Endothelial cell of umbilical vein (primary cell): ENCODE results near the gene DLD. TPM values are rescaled to one million over a fixed set of nuclear protein-coding genes. Genes with fewer than 3 reads are reported as not detected.

Experiments used
- BruUV-seq: library from RNA; stranded (reverse); fragments of 400-500 nt; replicated peaks from 2 replicates; lab custom pipeline; 2021; lab: Mats Ljungman, UMichigan
- CTCF ChIA-PET: fragments of 300-600, 350-600 bp; sonication (Branson Sonifier 250); formaldehyde crosslinking; loops from one replicate; lab custom pipeline; 2021; ENCODE audit warnings: antibody characterized with exemption, inconsistent platforms; lab: Charles Lee
- POLR2A ChIA-PET: fragments of 300-600, 350-600 bp; sonication (Branson Sonifier 250); formaldehyde crosslinking; loops from one replicate; lab custom pipeline; 2021; ENCODE audit warnings: antibody characterized with exemption, inconsistent platforms; lab: Charles Lee
- DNase-seq: peaks from one replicate; pipeline ENCODE4 v3.0.0-alpha.2; 2011; ENCODE audit warnings: low read depth, low spot score
- FAIRE-seq: peaks from 2 replicates; lab custom pipeline; 2011; peaks lifted over from hg19 to GRCh38; lab: Jason Lieb, UNC
- H2AFZ ChIP-seq: 2 replicates; pipeline ENCODE4 v1.6.0; 2012; ENCODE audit warnings: low read depth, low read length, control low read depth, inconsistent platforms
- H3K27ac ChIP-seq: 2 replicates; pipeline ENCODE4 v1.5.1; 2011; ENCODE audit warnings: low read depth, mild to moderate bottlenecking, control low read depth, low read length, moderate library complexity; ENCODE audit not compliant: insufficient read depth
- H3K27me3 ChIP-seq, 2 experiments: 2 replicates each; pipeline versions ENCODE4 v1.6.0 to v1.6.1; 2011; ENCODE audit warnings: low read length in 2 of 2, mixed read lengths in 1 of 2; ENCODE audit not compliant: control insufficient read depth in 2 of 2, insufficient read depth in 2 of 2
- H3K36me3 ChIP-seq, 2 experiments: 2 replicates in 1 of 2; 3 replicates in 1 of 2; pipeline ENCODE4 v1.5.1; 2011; ENCODE audit warnings: low read length in 2 of 2, mild to moderate bottlenecking in 1 of 2, moderate library complexity in 1 of 2; ENCODE audit not compliant: control insufficient read depth in 2 of 2, insufficient read depth in 2 of 2; ENCODE audit errors: extremely low read depth in 1 of 2
- H3K4me1 ChIP-seq: 3 replicates; pipeline ENCODE4 v1.5.1; 2011; ENCODE audit warnings: mild to moderate bottlenecking, low read length; ENCODE audit not compliant: control insufficient read depth, insufficient read depth; ENCODE audit errors: extremely low read depth
- H3K4me2 ChIP-seq: 2 replicates; pipeline ENCODE4 v1.6.1; 2011; ENCODE audit warnings: low read length, control low read depth, mixed read lengths; ENCODE audit not compliant: insufficient read depth
- H3K4me3 ChIP-seq, 3 experiments: fragments of 200-600 bp in 1 of 3; sonication (generic), shearing (Covaris generic) in 1 of 3; replicated peaks in 1 of 3; 2 replicates each; pipeline ENCODE4 v1.5.1; 2011 to 2016; ENCODE audit warnings: control low read depth in 3 of 3, low read length in 3 of 3, mild to moderate bottlenecking in 2 of 3, inconsistent platforms in 1 of 3, low read depth in 1 of 3, moderate library complexity in 1 of 3; ENCODE audit not compliant: insufficient read depth in 1 of 3
- H3K79me2 ChIP-seq: 2 replicates; pipeline ENCODE4 v1.6.0; 2012; ENCODE audit warnings: low read length, inconsistent platforms; ENCODE audit not compliant: control insufficient read depth, insufficient read depth
- H3K9ac ChIP-seq: replicated peaks from 2 replicates; pipeline ENCODE3; 2011; ENCODE audit warnings: low read length, control low read depth; ENCODE audit not compliant: insufficient read depth; ENCODE audit errors: extremely low read depth
- H3K9me1 ChIP-seq: replicated peaks from 3 replicates; pipeline ENCODE4 v1.6.0; 2011; ENCODE audit warnings: mild to moderate bottlenecking, low read length; ENCODE audit not compliant: control insufficient read depth, insufficient read depth; ENCODE audit errors: extremely low read depth
- H3K9me3 ChIP-seq: replicated peaks from 2 replicates; pipeline ENCODE4 v1.5.1; 2012; ENCODE audit warnings: low read length, inconsistent platforms; ENCODE audit not compliant: control insufficient read depth, insufficient read depth
- H4K20me1 ChIP-seq: replicated peaks from 2 replicates; pipeline ENCODE3; 2011; ENCODE audit warnings: mild to moderate bottlenecking, low read length; ENCODE audit not compliant: control insufficient read depth, insufficient read depth; ENCODE audit errors: extremely low read depth
- CTCF ChIP-seq, 2 donors: IDR thresholded peaks; 1 replicate in 1 of 2; 2 replicates in 1 of 2; pipeline ENCODE4 v1.5.1; 2011; ENCODE audit warnings: low read length in 2 of 2, mild to moderate bottlenecking in 2 of 2, moderate library complexity in 2 of 2, control low read depth in 1 of 2, inconsistent platforms in 1 of 2, low read depth in 1 of 2; ENCODE audit not compliant: insufficient read depth in 1 of 2; ENCODE audit errors: extremely low read depth in 1 of 2
- EZH2 ChIP-seq: IDR thresholded peaks from 2 replicates; pipeline ENCODE4 v1.6.1; 2012; ENCODE audit warnings: borderline replicate concordance, low read depth, mild to moderate bottlenecking, moderate library complexity, low read length, inconsistent platforms; ENCODE audit not compliant: severe bottlenecking
- MYC ChIP-seq: IDR thresholded peaks from one replicate; pipeline ENCODE4 v1.6.1; 2011; ENCODE audit warnings: mild to moderate bottlenecking, low read depth, low read length
- POLR2AphosphoS5 ChIP-seq: IDR thresholded peaks from 2 replicates; pipeline ENCODE4 v1.6.1; 2012; ENCODE audit warnings: low read depth, mild to moderate bottlenecking, control low read depth, low read length, moderate library complexity; ENCODE audit not compliant: insufficient read depth
- dilution Hi-C: fragments of 300-500 bp; cut with MboI; formaldehyde crosslinking; loops from one replicate; pipeline ENCODE4 v1.15.0; 2019; ENCODE audit warnings: low sequenced_read_pairs; ENCODE audit not compliant: extremely low pct_ligation_motif_present
- intact Hi-C: fragments of 100-400 bp; cut with micrococcal nuclease; formaldehyde crosslinking; loops from one replicate; pipeline ENCODE4 v1.10.0; 2022
- polyA plus RNA-seq, 4 experiments: library from polyadenylated mRNA; depleted of rRNA in 3 of 4; stranded (reverse) in 3 of 4; unstranded in 1 of 4; fragments of >200 nt; gene quantifications; 2 replicates each; pipeline versions ENCODE4 v1.2.1 to v1.2.3, GENCODE V29; 2011 to 2012; ENCODE audit warnings: missing spikeins in 1 of 4
- total RNA-seq: library from RNA; stranded (reverse); gene quantifications from 2 replicates; pipeline ENCODE4 v1.2.3, GENCODE V29; 2021
- TF ChIP-seq, protein P1 (sequence below): IDR thresholded peaks from 2 replicates; pipeline ENCODE4 v1.6.1; 2011; ENCODE audit not compliant: insufficient read depth, insufficient read length

Gene DLD
- total and polyA plus RNA-seq, 2 donors (not counting 3 experiments of a cell fraction or from before 2014, with no cell fraction given): 61.7 to 95.0 TPM

DNA sequence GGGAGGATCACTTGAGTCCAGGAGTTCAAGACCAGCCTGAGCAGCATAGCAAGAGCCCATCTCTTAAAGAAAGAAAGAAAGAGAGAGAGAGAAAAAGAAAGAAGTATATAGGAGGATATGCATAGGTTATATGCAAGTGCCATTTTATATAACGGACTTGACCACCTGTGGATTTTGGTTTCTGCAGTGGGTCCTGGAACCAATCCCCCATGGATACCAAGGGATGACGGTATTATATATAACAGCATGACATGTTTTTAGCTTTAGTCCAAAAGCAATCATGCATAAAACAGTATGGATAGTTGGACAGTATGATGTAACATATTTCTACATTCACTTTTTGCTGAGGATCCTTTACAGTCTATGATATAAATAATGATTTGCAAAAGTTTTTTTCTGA is 45.3 kb downstream of the DLD start:
- no peak overlapping the region for H3K27ac ChIP-seq
- TF ChIP-seq POLR2AphosphoS5: peak; percentile 10
- no peak for TF ChIP-seq EZH2
- TF ChIP-seq CTCF (IDR thresholded peaks at IDR 0.05; ENCODE audit: extremely low read depth in 1 of 2, insufficient read depth in 1 of 2, low read depth in 1 of 2, low read length in 2 of 2): no peak
- TF ChIP-seq, protein P1, sequence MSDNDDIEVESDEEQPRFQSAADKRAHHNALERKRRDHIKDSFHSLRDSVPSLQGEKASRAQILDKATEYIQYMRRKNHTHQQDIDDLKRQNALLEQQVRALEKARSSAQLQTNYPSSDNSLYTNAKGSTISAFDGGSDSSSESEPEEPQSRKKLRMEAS: no peak
- no peak for TF ChIP-seq MYC
- dilution Hi-C loops (no loop called here), intact Hi-C loops (no loop called here)
- H3K4me3 ChIP-seq: no peak overlapping the region
- ChIA-PET CTCF (no interaction called here), POLR2A (no interaction called here)
- no TSS peak for BruUV-seq
- H3K9me1 ChIP-seq: no peaks in the 10 kb centered on the region
- H3K4me2 ChIP-seq: no peak overlapping the region
- FAIRE-seq (no peak), DNase-seq (no peak)
- no peaks in the 10 kb centered on the region for H3K27me3 ChIP-seq
- no peaks in the 10 kb centered on the region for H4K20me1 ChIP-seq
- H2AFZ ChIP-seq: no peak overlapping the region
- H3K79me2 ChIP-seq: peaks cover 58% of the 10 kb centered on the region
- H3K9ac ChIP-seq: no peak overlapping the region
- H3K9me3 ChIP-seq: no peaks in the 10 kb centered on the region
- H3K36me3 ChIP-seq: peaks cover 44 to 62% of the 10 kb centered on the region in 2 experiments
- H3K4me1 ChIP-seq: peaks cover 33% of the 10 kb centered on the region

- H3K9me1 ChIP-seq: no peaks in the 10 kb centered on the region
- H3K36me3 ChIP-seq: peaks cover 44 to 57% of the 10 kb centered on the region in 2 experiments
- intact Hi-C loops: no loop called here
- CTCF ChIA-PET: no interaction called here
- H4K20me1 ChIP-seq: no peaks in the 10 kb centered on the region
- H2AFZ ChIP-seq: no peak overlapping the region
- H3K27me3 ChIP-seq: no peaks in the 10 kb centered on the region
- POLR2A ChIA-PET: no interaction called here
- peak overlapping the region; percentile 19 for H3K27ac ChIP-seq
- no peak overlapping the region for H3K4me2 ChIP-seq
- TF ChIP-seq EZH2: no peak
- no peak for DNase-seq
- no peak overlapping the region for H3K9ac ChIP-seq
- peaks cover 50% of the 10 kb centered on the region for H3K79me2 ChIP-seq
- FAIRE-seq: no peak
- H3K9me3 ChIP-seq: no peaks in the 10 kb centered on the region
- H3K4me1 ChIP-seq: peaks cover 41% of the 10 kb centered on the region
- H3K4me3 ChIP-seq: no peak overlapping the region
- dilution Hi-C loops: no loop called here
- no TSS peak for BruUV-seq
Measured at GRCh38 chr7:107937531-107937930, 46.5 kb downstream of the DLD start.
